Ovary (tissue), 9 donors: Measurements from ENCODE around the gene TEX51. TPM values are rescaled to one million over a fixed set of nuclear protein-coding genes. Genes with fewer than 3 reads are reported as not detected.

Experiments
- DNase-seq, 5 donors: peaks; one replicate each; pipeline ENCODE4 v3.0.0-alpha.2; 2019 to 2020
- H3K27ac ChIP-seq, 2 donors: fragments of 200-600 bp; one replicate each; pipeline versions ENCODE4 v1.5.1 to v1.8.0; 2019 to 2022
- H3K27me3 ChIP-seq: fragments of 200-600 bp; one replicate; pipeline ENCODE4 v1.8.0; 2022
- H3K36me3 ChIP-seq: fragments of 200-600 bp; sonication (generic); one replicate; pipeline ENCODE4 v1.5.1; 2019
- H3K4me1 ChIP-seq: one replicate; pipeline ENCODE4 v1.8.1; 2013; ENCODE audit warnings: mild to moderate bottlenecking, moderate library complexity; ENCODE audit not compliant: insufficient read depth
- H3K4me3 ChIP-seq: fragments of 200-600 bp; sonication (generic); one replicate; pipeline ENCODE4 v1.5.1; 2017
- H3K9me3 ChIP-seq, 2 donors: fragments of 200-600 bp in 1 of 2; sonication (generic) in 1 of 2; one replicate each; pipeline versions ENCODE4 v1.5.1 to v1.8.1; 2013 to 2019; ENCODE audit warnings: mild to moderate bottlenecking in 1 of 2, moderate library complexity in 1 of 2
- EP300 ChIP-seq: sonication (generic); formaldehyde crosslinking; IDR thresholded peaks from one replicate; pipeline ENCODE4 v1.6.1; 2017; ENCODE audit warnings: antibody characterized with exemption
- POLR2A ChIP-seq: fragments of 450-650 bp; IDR thresholded peaks from one replicate; pipeline ENCODE4 v1.6.1; 2017; ENCODE audit warnings: antibody characterized with exemption, mild to moderate bottlenecking, moderate library complexity
- WGBS, 3 donors: extraction: QIAGEN DNeasy Blood & Tissue Kit in 1 of 3; methylation state at CpG; one replicate each; pipeline versions ENCODE4 v1.1.5 to v1.1.7; 2013 to 2017; 5-methylcytosine and 5-hydroxymethylcytosine counted together
- intact Hi-C, 4 donors: fragments of 100-400 bp; cut with DNase I; formaldehyde crosslinking; loops; one replicate each; pipeline versions ENCODE4 v1.11.0 to v1.15.1; 2022 to 2023
- polyA plus RNA-seq, 2 donors: library from polyadenylated mRNA; stranded (reverse); fragments of 200-250 nt in 1 of 2; fragments of 350-450 nt in 1 of 2; fragmentation: Illumina TruSeq in 1 of 2; extraction: RNeasy Lipid Tissue Mini Kit (QIAGEN cat#74804) in 1 of 2; gene quantifications; one replicate each; pipeline ENCODE4 v1.2.3, GENCODE V29; 2013 to 2014
- total RNA-seq, 7 donors: library from RNA; depleted of rRNA in 2 of 7; stranded (reverse); fragments of >200 nt in 2 of 7; fragmentation: NEBNext Ultra II Directional in 3 of 7; extraction: Animal tissue kit (Norgen Biotek cat#: 25700) in 3 of 7; gene quantifications; one replicate each; pipeline versions ENCODE4 v1.1.0 to v1.2.4, GENCODE V29; 2016 to 2023
- TF ChIP-seq, protein P1 (sequence below), 3 donors: fragments of 450-650 bp in 2 of 3; fragments of 200-600 bp in 1 of 3; IDR thresholded peaks; one replicate each; pipeline versions ENCODE4 v1.5.1 to v1.8.0; 2016 to 2022; ENCODE audit warnings: antibody characterized with exemption in 3 of 3, mild to moderate bottlenecking in 1 of 3
- donor health status: DM: no; HTN: no; CAD: no; lungs with moderate emphysema.
- donor health status: DM: no; HTN: no; CAD: no.
- donor health status: Bipolar disorder and iron deficiency.
- donor health status: DM: yes; HTN: yes; CAD: no.
- donor health status: DM: no; HTN: no; CAD: no.
- donor health status: DM: yes; HTN: yes; CAD: no.

Gene TEX51
- total and polyA plus RNA-seq, 9 donors: not detected

- Histone ChIP-seq H3K27ac (no peak overlapping the region), H3K4me1 (peaks cover 4% of the 10 kb centered on the region), H3K4me3 (no peak overlapping the region), H3K9me3 (no peaks in the 10 kb centered on the region), H3K36me3 (no peaks in the 10 kb centered on the region), H3K27me3 (no peaks in the 10 kb centered on the region)
- 48 to 55% (median 48%) methylated on average over 13 of the region's 13 CpGs for WGBS, 3 donors
- no peak for TF ChIP-seq EP300
- no peak for TF ChIP-seq POLR2A
- TF ChIP-seq, protein P1, sequence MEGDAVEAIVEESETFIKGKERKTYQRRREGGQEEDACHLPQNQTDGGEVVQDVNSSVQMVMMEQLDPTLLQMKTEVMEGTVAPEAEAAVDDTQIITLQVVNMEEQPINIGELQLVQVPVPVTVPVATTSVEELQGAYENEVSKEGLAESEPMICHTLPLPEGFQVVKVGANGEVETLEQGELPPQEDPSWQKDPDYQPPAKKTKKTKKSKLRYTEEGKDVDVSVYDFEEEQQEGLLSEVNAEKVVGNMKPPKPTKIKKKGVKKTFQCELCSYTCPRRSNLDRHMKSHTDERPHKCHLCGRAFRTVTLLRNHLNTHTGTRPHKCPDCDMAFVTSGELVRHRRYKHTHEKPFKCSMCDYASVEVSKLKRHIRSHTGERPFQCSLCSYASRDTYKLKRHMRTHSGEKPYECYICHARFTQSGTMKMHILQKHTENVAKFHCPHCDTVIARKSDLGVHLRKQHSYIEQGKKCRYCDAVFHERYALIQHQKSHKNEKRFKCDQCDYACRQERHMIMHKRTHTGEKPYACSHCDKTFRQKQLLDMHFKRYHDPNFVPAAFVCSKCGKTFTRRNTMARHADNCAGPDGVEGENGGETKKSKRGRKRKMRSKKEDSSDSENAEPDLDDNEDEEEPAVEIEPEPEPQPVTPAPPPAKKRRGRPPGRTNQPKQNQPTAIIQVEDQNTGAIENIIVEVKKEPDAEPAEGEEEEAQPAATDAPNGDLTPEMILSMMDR (IDR thresholded peaks at IDR 0.05): no peak
- DNase-seq: peak in 2 of 5 donors; percentile 24 to 49
- intact Hi-C loops: no loop called here
Observed at GRCh38 chr2:126886916-126887280, 11.8 kb upstream of the TEX51 start.

- H3K27me3 ChIP-seq: no peaks in the 10 kb centered on the region
- no peaks in the 10 kb centered on the region for H3K36me3 ChIP-seq
- intact Hi-C loops: no loop called here
- no peak overlapping the region for H3K4me3 ChIP-seq
- H3K27ac ChIP-seq: no peak overlapping the region
- peaks cover 4% of the 10 kb centered on the region for H3K4me1 ChIP-seq
- TF ChIP-seq, protein P1 (IDR thresholded peaks at IDR 0.05): no peak
- TF ChIP-seq EP300: no peak
- TF ChIP-seq POLR2A: no peak
- WGBS, 3 donors: 90 to 93% (median 91%) methylated on average over 9 of the region's 9 CpGs
- no peaks in the 10 kb centered on the region for H3K9me3 ChIP-seq
- no peak for DNase-seq
Observed at GRCh38 chr2:126887506-126887905, 11.2 kb upstream of the TEX51 start.

DNA sequence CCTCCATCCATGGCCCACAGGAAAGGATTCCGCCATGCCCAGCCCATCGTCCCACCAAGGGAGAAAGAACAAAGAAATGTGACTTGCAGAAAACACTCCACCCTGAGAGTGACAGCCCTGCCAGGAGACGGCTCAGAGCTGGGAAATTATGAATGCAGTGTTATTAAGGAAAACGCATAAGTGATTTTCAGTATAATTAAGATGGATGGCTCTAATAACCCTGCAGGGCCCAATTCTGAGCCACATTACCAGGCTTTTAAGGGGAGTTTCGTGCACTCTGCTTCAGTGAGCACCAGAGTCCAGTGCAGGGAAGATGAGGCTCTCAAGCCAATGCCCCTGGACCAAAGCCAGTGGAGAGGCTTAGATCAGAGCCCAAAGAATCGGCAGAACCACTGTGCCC, 10.6 kb upstream of the TEX51 start:
- DNase-seq: no peak
- Histone ChIP-seq H3K4me1 (peaks cover 4% of the 10 kb centered on the region), H3K27ac (no peak overlapping the region), H3K27me3 (no peaks in the 10 kb centered on the region), H3K4me3 (no peak overlapping the region), H3K9me3 (no peaks in the 10 kb centered on the region), H3K36me3 (no peaks in the 10 kb centered on the region)
- WGBS, 3 donors: 79 to 82% (median 81%) methylated on average over 6 of the region's 6 CpGs
- TF ChIP-seq, protein P1 (IDR thresholded peaks at IDR 0.05): no peak
- TF ChIP-seq EP300 (no peak), POLR2A (no peak)
- intact Hi-C loops: no loop called here

GRCh38 chr2:126889071-126889470, 9.6 kb upstream of the TEX51 start:
- 74 to 87% (median 85%) methylated on average over 9 of the region's 9 CpGs for WGBS, 3 donors
- Histone ChIP-seq H3K27me3 (no peaks in the 10 kb centered on the region), H3K9me3 (no peaks in the 10 kb centered on the region), H3K4me1 (peaks cover 4% of the 10 kb centered on the region), H3K36me3 (no peaks in the 10 kb centered on the region), H3K4me3 (no peak overlapping the region), H3K27ac (no peak overlapping the region)
- intact Hi-C loops: no loop called here
- no peak for DNase-seq
- no peak for TF ChIP-seq POLR2A

DNA sequence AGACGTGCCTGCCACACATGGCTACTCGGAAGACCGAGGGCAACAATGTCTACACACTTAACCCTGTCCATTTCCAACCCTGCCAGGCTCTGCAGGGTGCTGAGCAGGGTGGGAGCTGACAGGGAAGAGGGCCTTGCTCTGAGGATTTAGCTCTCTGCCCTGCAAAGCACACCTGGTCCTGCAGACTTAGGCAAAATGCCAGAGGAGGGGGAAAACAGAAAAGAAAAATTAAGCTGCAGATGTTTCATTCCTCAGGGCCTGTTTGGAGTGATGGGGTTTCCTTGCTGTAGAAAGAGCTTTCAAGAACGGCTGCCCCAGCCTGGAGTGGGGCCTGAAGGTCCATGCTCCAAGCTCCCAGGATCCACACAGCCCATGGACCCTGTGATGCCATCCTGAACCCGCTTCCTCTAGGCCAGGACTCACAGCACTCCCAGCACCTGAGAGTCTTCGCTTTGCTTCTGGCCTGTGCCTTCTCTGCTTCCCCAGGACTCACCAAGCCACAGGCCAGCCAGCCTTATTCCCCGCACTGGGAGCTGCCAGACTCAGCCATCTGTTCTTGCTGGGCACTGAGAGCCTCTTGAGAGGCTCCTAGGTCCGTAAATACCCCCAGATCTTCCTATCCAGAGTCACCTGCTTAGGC, 9.1 kb upstream of the TEX51 start:
- H3K27ac ChIP-seq: no peak overlapping the region
- no peak overlapping the region for H3K4me3 ChIP-seq
- 78 to 81% (median 80%) methylated on average over 8 of the region's 8 CpGs for WGBS, 3 donors
- H3K36me3 ChIP-seq: no peaks in the 10 kb centered on the region
- intact Hi-C loops: no loop called here
- no peak for DNase-seq
- H3K9me3 ChIP-seq: no peaks in the 10 kb centered on the region
- H3K27me3 ChIP-seq: no peaks in the 10 kb centered on the region
- H3K4me1 ChIP-seq: peaks cover 4% of the 10 kb centered on the region
- TF ChIP-seq, protein P1 (IDR thresholded peaks at IDR 0.05): no peak
- no peak for TF ChIP-seq EP300
- TF ChIP-seq POLR2A: no peak
